Gastrocnemius medialis (tissue), 4 donors: ENCODE measurements around the gene SH3RF1. TPM values are rescaled to one million over a fixed set of nuclear protein-coding genes. Genes with fewer than 3 reads are reported as not detected.

Source experiments
- ATAC-seq, 2 donors: fragments of 150-250 bp; one replicate each; pipeline ENCODE4 v1.9.1; 2016
- DNase-seq, 2 donors: peaks; one replicate each; pipeline ENCODE4 v3.0.0-alpha.2; 2019
- H3K27ac ChIP-seq, 4 donors: fragments of 200-600 bp; sonication (generic); 1 replicate in 1 of 4; 2 replicates in 3 of 4; pipeline ENCODE4 v1.5.1; 2016 to 2018; ENCODE audit warnings: mild to moderate bottlenecking in 2 of 4, moderate library complexity in 1 of 4
- H3K27me3 ChIP-seq, 3 donors: fragments of 200-600 bp; sonication (generic) in 2 of 3; 1 replicate in 1 of 3; 2 replicates in 2 of 3; pipeline versions ENCODE4 v1.5.1 to v1.6.0; 2016 to 2019; ENCODE audit warnings: mild to moderate bottlenecking in 1 of 3, moderate library complexity in 1 of 3
- H3K36me3 ChIP-seq, 2 donors: fragments of 200-600 bp; sonication (generic) in 1 of 2; one replicate each; pipeline ENCODE4 v1.5.1; 2017 to 2018
- H3K4me1 ChIP-seq, 2 donors: fragments of 200-600 bp; sonication (generic) in 1 of 2; one replicate each; pipeline ENCODE4 v1.5.1; 2016 to 2017; ENCODE audit warnings: mild to moderate bottlenecking in 2 of 2
- H3K4me3 ChIP-seq, 4 donors: fragments of 200-600 bp; sonication (generic) in 3 of 4; 1 replicate in 1 of 4; 2 replicates in 3 of 4; pipeline ENCODE4 v1.5.1; 2016 to 2019; ENCODE audit warnings: mild to moderate bottlenecking in 2 of 4
- H3K9me3 ChIP-seq, 3 donors: fragments of 200-600 bp; sonication (generic) in 2 of 3; 1 replicate in 1 of 3; 2 replicates in 2 of 3; pipeline ENCODE4 v1.5.1; 2016 to 2019
- CTCF ChIP-seq, 5 experiments: fragments of 450-650 bp in 3 of 5; fragments of 200-600 bp in 2 of 5; sonication (generic) in 2 of 5; IDR thresholded peaks in 4 of 5; conservative IDR thresholded peaks in 1 of 5; 1 replicate in 4 of 5; 2 replicates in 1 of 5; pipeline ENCODE4 v1.5.1; 2016 to 2019; ENCODE audit warnings: antibody characterized with exemption in 5 of 5, mild to moderate bottlenecking in 3 of 5, moderate library complexity in 3 of 5
- POLR2A ChIP-seq, 2 donors: fragments of 450-650 bp; IDR thresholded peaks; one replicate each; pipeline ENCODE4 v1.6.1; 2017; ENCODE audit warnings: antibody characterized with exemption in 2 of 2, mild to moderate bottlenecking in 2 of 2, moderate library complexity in 2 of 2
- in situ Hi-C, 4 donors: fragments of 200-750 bp; cut with MboI; loops; one replicate each; pipeline versions ENCODE4 v1.15.0 to v1.8.0; 2017; ENCODE audit warnings: low sequenced_read_pairs in 4 of 4
- intact Hi-C: fragments of 100-400 bp; cut with DNase I; formaldehyde crosslinking; loops from one replicate; pipeline ENCODE4 v1.15.1; 2023; ENCODE audit warnings: low total_unique reads
- total RNA-seq, 4 donors: library from RNA; depleted of rRNA; stranded (reverse); fragments of >200 nt; gene quantifications; one replicate each; pipeline versions ENCODE4 v1.1.0 to v1.2.3, GENCODE V29; 2016

SH3RF1 gene
- total RNA-seq, 4 donors from 2014 or later: 12.6 to 27.0 (median 13.4) TPM

GRCh38 chr4:169266661-169267060 is 4.1 kb downstream of the SH3RF1 start:
- Histone ChIP-seq H3K4me1 (peaks cover 26 to 33% of the 10 kb centered on the region in 2 donors), H3K27me3 (no peaks in the 10 kb centered on the region), H3K9me3 (no peaks in the 10 kb centered on the region), H3K36me3 (peaks cover 0 to 6% of the 10 kb centered on the region in 2 donors), H3K4me3 (peak overlapping the region in 2 of 4 donors; percentile 6 to 95), H3K27ac (peak overlapping the region in 2 of 4 donors; percentile 31 to 94)
- TF ChIP-seq POLR2A (IDR thresholded peaks at IDR 0.05) (no peak), CTCF (IDR thresholded peaks at IDR 0.05 in 4 of 5, conservative IDR thresholded peaks at IDR 0.05 in 1 of 5) (no peak)
- intact Hi-C loops: no loop called here
- ATAC-seq (no peak), DNase-seq (no peak)
- in situ Hi-C loops: loop anchor here in 2 of 4 donors (10.0 to 25.0 kb wide), 2 partner anchors 254 to 262 kb away; partner anchors contain the start of gene CBR4 (in 1 of the 2)

GRCh38 chr4:169266081-169266480 is 4.7 kb downstream of the SH3RF1 start:
- in situ Hi-C loops: loop anchor here in 2 of 4 donors (10.0 to 25.0 kb wide), 2 partner anchors 254 to 261 kb away; partner anchors contain the start of gene CBR4 (in 1 of the 2)

GRCh38 chr4:169263791-169264392 is 6.9 kb downstream of the SH3RF1 start:
- peaks cover 24 to 28% of the 10 kb centered on the region in 2 donors for H3K4me1 ChIP-seq
- in situ Hi-C loops (loop anchor here in 2 of 4 donors (10.0 to 25.0 kb wide), 2 partner anchors 252 to 259 kb away; partner anchors contain the start of gene CBR4 (in 1 of the 2)), intact Hi-C loops (no loop called here)
- peak overlapping the region in 1 of 4 donors; percentile 19 for H3K27ac ChIP-seq
- TF ChIP-seq POLR2A (IDR thresholded peaks at IDR 0.05): no peak
- TF ChIP-seq CTCF (IDR thresholded peaks at IDR 0.05 in 4 of 5, conservative IDR thresholded peaks at IDR 0.05 in 1 of 5): no peak
- DNase-seq: no peak
- no peaks in the 10 kb centered on the region for H3K27me3 ChIP-seq
- H3K4me3 ChIP-seq: no peak overlapping the region
- H3K9me3 ChIP-seq: no peaks in the 10 kb centered on the region
- H3K36me3 ChIP-seq: peaks cover 0 to 6% of the 10 kb centered on the region in 2 donors
- no peak for ATAC-seq

More at GRCh38 chr4:169266081-169266480, 4.7 kb downstream of the SH3RF1 start:
- TF ChIP-seq CTCF (IDR thresholded peaks at IDR 0.05 in 4 of 5, conservative IDR thresholded peaks at IDR 0.05 in 1 of 5) (no peak), POLR2A (IDR thresholded peaks at IDR 0.05) (no peak)
- Histone ChIP-seq H3K4me1 (peaks cover 26 to 33% of the 10 kb centered on the region in 2 donors), H3K36me3 (peaks cover 0 to 6% of the 10 kb centered on the region in 2 donors), H3K27ac (peak overlapping the region in 1 of 4 donors; percentile 94), H3K4me3 (no peak overlapping the region), H3K9me3 (no peaks in the 10 kb centered on the region), H3K27me3 (no peaks in the 10 kb centered on the region)
- DNase-seq (no peak), ATAC-seq (no peak)
- intact Hi-C loops: no loop called here

DNA sequence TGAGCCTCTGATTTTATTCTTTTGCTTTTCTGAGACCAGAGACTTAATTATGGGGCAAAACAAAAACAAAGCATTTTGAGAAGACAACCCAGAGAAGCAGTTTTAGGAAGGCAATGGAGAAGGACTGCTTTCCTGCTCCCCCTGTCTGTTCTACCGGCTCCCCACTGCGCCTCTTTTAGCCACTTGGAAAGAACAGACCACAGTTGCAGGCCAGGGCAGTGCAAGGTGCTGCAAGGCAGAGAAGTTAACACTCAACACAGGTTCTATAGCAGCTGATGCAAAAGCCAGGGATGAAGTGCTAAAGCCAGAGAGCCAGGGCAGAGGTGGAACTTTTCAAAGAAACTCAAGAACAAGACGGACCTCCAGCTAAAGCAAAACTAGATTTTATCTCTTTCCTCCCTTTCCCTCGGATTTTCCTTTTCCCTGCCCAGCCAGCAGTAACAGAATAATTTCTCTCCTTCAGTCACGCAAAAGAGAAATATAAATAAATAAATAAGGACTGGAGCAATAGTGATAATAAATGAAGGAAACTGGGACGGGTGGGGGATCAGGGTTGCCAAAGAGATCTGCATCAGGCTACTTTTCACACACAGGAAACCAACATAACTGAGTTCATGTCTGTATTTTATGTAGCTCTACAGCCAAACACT is 10.4 kb downstream of the SH3RF1 start:
- Histone ChIP-seq H3K4me1 (peaks cover 11 to 15% of the 10 kb centered on the region in 2 donors), H3K27me3 (no peaks in the 10 kb centered on the region), H3K27ac (peak overlapping the region in 1 of 4 donors; percentile 18), H3K4me3 (no peak overlapping the region), H3K9me3 (no peaks in the 10 kb centered on the region), H3K36me3 (peaks cover 0 to 6% of the 10 kb centered on the region in 2 donors)
- DNase-seq: no peak
- in situ Hi-C loops: loop anchor here in 2 of 4 donors (10.0 to 25.0 kb wide), 2 partner anchors 248 to 256 kb away; partner anchors contain the start of gene CBR4 (in 1 of the 2)
- TF ChIP-seq POLR2A (IDR thresholded peaks at IDR 0.05) (no peak), CTCF (IDR thresholded peaks at IDR 0.05 in 4 of 5, conservative IDR thresholded peaks at IDR 0.05 in 1 of 5) (no peak)
- no peak for ATAC-seq
- intact Hi-C loops: no loop called here
